C4-2B (cell line): ENCODE data around the gene KIAA1755.
"Not testable (repeated sequence)": the region's sequence is repeated elsewhere in the genome, so short reads cannot be mapped to it uniquely, and the experiment has no call there.

Experiments used
- H3K27ac ChIP-seq: fragments of 450-650 bp; 2 replicates; pipeline ENCODE4 v1.5.1; 2017
- ZFX ChIP-seq: fragments of 450-650 bp; IDR thresholded peaks from 2 replicates; pipeline ENCODE4 v1.6.1; 2017
- TF ChIP-seq, protein P1 (sequence below): fragments of 450-650 bp; conservative IDR thresholded peaks from 2 replicates; pipeline ENCODE4 v1.5.1; 2017; ENCODE audit warnings: mild to moderate bottlenecking

The KIAA1755 gene

DNA sequence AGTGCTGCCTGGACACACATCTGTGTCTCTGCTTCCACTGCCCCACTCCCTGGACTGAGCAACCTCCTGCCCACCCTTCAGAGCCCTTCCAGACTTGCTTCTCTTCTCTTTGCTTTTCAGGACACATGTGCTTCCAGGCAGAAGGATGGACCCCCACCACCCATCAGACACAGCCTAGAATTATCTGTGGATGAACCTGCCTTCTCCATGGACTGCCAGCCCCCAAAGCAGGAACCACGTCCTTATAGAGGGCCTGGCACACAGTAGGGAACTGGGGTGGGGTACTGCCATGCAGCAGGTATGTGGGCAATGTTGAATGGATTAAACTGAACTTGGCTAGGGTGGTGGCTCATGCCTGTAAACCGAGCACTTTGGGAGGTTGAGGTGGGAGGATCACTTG is 3.6 kb downstream of the KIAA1755 start:
- TF ChIP-seq, protein P1, sequence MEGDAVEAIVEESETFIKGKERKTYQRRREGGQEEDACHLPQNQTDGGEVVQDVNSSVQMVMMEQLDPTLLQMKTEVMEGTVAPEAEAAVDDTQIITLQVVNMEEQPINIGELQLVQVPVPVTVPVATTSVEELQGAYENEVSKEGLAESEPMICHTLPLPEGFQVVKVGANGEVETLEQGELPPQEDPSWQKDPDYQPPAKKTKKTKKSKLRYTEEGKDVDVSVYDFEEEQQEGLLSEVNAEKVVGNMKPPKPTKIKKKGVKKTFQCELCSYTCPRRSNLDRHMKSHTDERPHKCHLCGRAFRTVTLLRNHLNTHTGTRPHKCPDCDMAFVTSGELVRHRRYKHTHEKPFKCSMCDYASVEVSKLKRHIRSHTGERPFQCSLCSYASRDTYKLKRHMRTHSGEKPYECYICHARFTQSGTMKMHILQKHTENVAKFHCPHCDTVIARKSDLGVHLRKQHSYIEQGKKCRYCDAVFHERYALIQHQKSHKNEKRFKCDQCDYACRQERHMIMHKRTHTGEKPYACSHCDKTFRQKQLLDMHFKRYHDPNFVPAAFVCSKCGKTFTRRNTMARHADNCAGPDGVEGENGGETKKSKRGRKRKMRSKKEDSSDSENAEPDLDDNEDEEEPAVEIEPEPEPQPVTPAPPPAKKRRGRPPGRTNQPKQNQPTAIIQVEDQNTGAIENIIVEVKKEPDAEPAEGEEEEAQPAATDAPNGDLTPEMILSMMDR, result no peak
- TF ChIP-seq ZFX, result no peak
- no peak overlapping the region for H3K27ac ChIP-seq

DNA sequence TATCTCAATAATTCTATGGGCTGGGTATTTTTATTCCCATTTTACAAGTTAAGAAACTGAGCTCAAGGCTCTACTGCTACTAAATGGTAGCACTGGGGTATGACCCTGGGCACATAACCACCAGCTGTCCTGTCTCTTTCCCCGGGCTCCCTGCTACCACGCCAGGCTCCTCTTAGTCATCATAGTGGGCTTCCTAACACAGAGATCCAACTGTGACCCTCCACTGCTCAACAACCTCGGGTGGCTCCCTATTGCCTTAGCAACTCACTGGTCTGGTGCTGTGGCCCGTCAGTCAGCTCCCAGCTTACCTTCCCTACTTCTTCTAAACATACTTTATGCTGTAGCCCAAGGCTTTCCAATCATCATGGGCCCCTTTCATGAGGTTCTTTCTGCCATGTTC is 4.5 kb downstream of the KIAA1755 start:
- TF ChIP-seq, protein P1, result no peak
- TF ChIP-seq ZFX, result no peak
- no peak overlapping the region for H3K27ac ChIP-seq

DNA sequence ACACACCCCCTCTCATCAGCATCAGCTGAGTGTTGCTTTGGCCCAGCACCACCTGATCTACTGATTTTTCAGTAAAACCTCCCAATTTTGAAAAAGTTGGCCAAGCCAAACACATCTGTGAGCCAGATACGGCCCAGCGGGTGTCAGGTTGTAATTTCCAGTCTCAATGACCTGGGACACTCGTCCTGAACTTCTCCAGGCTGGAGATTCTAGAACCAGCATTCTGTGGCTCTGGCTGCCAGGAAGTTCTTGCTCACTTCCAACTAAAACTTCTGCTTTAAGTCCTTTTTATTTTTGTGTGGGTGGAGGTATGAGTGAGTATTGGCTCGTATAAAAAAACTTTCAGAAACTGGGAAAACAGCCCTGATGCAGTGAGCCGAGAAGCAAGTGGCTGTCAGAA is 5.1 kb downstream of the KIAA1755 start:
- H3K27ac ChIP-seq, result no peak overlapping the region
- TF ChIP-seq, protein P1, result no peak
- TF ChIP-seq ZFX, result no peak

DNA sequence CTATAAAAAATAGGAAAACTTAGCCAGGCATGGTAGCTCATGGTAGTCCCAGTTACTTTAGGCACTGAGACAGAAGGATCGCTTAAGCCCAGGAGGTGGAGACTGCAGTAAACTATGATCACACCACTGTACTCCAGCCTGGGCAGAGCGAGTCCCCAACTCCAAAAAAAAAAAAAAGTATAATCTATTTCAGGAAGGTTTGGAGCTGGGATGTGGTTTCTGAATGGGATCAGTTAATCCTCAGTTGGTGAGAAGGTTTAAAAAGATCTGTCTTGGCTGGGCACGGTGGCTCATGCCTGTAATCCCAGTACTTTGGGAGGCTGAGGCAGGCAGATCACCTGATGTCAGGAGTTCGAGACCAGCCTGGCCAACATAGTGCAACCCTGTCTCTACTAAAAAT is 5.9 kb downstream of the KIAA1755 start:
- not testable (repeated sequence) for H3K27ac ChIP-seq

DNA sequence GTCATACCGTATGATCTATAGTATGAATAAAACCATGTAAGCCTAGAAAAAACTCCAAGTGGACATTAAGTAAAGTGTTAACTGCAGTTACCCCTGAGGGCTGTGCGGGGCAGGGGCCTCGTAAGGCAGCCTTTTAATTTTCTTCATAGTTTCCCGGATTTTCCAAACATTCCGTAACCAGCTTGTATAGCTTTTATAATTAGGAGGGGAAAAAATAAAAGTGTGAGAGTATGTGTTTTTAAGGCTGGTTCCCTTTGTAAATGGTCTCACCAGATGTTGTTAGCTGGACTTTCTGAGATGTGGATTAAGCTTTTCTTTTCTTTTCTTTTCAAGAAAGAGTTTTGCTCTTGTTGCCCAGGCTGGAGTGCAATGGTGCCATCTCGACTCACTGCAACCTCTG is 7.0 kb downstream of the KIAA1755 start:
- TF ChIP-seq, protein P1, result no peak
- no peak for TF ChIP-seq ZFX
- no peak overlapping the region for H3K27ac ChIP-seq

DNA sequence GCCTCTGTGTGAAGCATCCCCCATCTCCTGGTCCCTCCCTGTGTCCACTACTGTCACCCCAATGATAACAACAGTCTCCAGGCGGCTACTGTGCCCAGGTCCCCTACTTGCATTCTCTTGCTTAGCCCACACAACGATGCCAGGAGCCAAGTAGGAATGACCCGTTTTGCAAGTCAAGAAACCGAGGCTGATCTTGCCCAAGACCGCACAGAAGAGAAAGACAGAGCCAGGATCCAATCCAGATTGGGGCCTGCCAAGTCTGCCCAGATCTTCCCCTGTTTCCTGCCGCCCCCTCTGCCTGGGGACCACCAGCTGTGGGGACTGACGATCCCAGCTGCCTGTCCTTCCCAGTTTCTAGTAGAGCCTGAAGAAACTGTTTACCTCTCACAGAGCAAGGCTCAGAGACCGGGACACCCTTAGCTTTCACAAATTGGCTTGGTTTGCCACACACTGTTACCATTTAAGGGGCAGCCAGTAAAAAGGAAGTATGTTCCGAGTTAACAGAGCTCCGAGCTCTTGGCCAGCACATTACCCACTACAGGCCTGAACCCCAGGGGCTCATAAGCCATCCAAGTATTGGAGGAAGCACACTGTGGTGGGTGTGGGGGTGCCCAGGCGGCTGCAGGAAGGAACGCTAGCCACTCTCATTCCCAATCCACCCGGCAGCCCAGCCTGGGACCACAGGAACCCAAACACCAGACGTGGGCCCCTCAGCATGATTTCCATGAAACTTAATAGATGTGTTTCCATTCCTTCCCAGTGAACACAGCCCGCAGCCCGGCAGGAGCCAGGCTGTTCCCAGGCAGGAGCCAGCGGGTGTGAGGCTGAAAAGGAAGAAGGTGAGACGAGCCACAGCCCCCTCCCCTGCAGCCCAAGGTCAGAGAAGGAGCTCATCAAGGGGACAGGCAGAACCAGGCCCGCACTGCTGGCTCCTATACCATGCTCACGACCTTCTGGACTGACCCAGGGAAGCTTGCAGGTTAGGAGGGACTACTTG is 7.9 kb downstream of the KIAA1755 start:
- no peak for TF ChIP-seq ZFX
- TF ChIP-seq, protein P1, result no peak
- no peak overlapping the region for H3K27ac ChIP-seq

DNA sequence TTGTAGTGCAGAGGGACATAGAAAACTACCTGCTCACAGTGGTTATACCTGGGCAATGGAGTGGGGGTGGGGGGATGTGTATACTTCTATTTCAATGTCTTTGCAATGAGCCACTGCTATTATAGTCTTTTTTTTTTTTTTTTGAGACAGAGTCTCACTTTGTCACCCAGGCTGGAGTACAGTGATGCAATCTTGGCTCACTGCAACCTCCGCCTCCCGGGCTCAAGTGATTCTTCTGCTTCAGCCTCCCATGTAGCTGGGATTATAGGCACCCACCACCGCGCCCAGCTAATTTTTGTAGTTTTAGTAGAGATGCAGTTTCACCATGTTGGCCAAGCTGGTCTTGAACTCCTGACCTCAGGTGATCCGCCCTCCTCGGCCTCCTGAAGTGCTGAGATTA is 9.1 kb downstream of the KIAA1755 start:
- H3K27ac ChIP-seq, result not testable (repeated sequence)

DNA sequence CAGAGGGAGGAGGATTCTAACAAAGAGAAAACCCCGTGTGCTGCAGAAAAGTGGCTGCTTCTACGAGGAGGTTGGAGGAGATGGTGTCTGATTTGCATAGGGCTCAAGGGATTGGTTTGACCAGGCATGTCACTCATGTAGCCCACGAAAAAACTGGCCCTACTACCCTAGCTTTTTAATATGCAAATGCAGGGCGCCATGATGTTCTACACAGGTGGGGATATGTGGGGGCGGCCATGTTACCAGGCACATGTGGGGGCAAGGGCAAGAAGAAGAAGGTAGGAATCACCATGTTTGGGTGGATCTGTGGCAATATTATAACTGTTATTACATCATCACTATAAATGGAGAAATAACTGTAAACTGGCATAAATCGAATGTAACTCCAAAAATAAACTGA is 9.9 kb downstream of the KIAA1755 start:
- H3K27ac ChIP-seq, result no peak overlapping the region
- TF ChIP-seq ZFX, result no peak
- TF ChIP-seq, protein P1, result no peak
